Pancreas (tissue), 10 donors: ENCODE data around the gene ZNF420. TPM values are rescaled to one million over a fixed set of nuclear protein-coding genes. Genes with fewer than 3 reads are reported as not detected.
"Not testable (repeated sequence)": the region's sequence is repeated elsewhere in the genome, so short reads cannot be mapped to it uniquely, and the experiment has no call there.

Source experiments
- ATAC-seq, 4 donors: fragments of 200-7000 bp; cut with Tn5 transposase; one replicate each; pipeline versions ENCODE4 v1.8.0 to v1.9.1; 2020; ENCODE audit warnings: mild to moderate bottlenecking in 4 of 4, moderate library complexity in 4 of 4
- DNase-seq, 6 donors: peaks; one replicate each; pipeline ENCODE4 v3.0.0-alpha.2; 2020
- FAIRE-seq: peaks from 2 replicates; lab custom pipeline; 2012; peaks lifted over from hg19 to GRCh38; lab: Jason Lieb, UNC
- H3K27ac ChIP-seq, 4 donors: fragments of 200-600 bp; sonication (generic); 1 replicate in 3 of 4; 2 replicates in 1 of 4; pipeline versions ENCODE4 v1.5.0 to v1.8.0; 2020
- H3K27me3 ChIP-seq, 4 donors: fragments of 200-600 bp; one replicate each; pipeline ENCODE4 v1.8.0; 2021
- H3K36me3 ChIP-seq, 3 donors: fragments of 200-600 bp; sonication (generic) in 1 of 3; one replicate each; pipeline versions ENCODE4 v1.5.0 to v1.8.0; 2020 to 2021
- H3K4me1 ChIP-seq, 3 donors: fragments of 200-600 bp; one replicate each; pipeline ENCODE4 v1.8.0; 2021
- H3K4me3 ChIP-seq, 4 donors: fragments of 200-600 bp; sonication (generic) in 2 of 4; one replicate each; pipeline versions ENCODE4 v1.5.0 to v1.8.0; 2020 to 2021
- H3K9me3 ChIP-seq, 4 donors: fragments of 200-600 bp; one replicate each; pipeline ENCODE4 v1.8.0; 2021
- WGBS, 2 donors: extraction: QIAGEN DNeasy Blood & Tissue Kit; methylation state at CpG; one replicate each; pipeline ENCODE4 v1.1.7; 2013; 5-methylcytosine and 5-hydroxymethylcytosine counted together
- intact Hi-C, 3 donors: fragments of 100-400 bp; cut with DNase I; formaldehyde crosslinking; loops; one replicate each; pipeline versions ENCODE4 v1.11.1 to v1.14.2; 2022
- polyA plus RNA-seq, 2 donors: library from polyadenylated mRNA; stranded (reverse); fragments of 200-250 nt; gene quantifications; one replicate each; pipeline ENCODE4 v1.2.3, GENCODE V29; 2013
- total RNA-seq, 6 donors: library from RNA; stranded (reverse); fragmentation: NEBNext Ultra II Directional in 4 of 6; extraction: Animal tissue kit (Norgen Biotek cat#: 25700) in 4 of 6; gene quantifications; one replicate each; pipeline versions ENCODE4 v1.2.1 to v1.2.4, GENCODE V29; 2021 to 2023
- TF ChIP-seq, protein P1 (sequence below), 4 donors: fragments of 200-600 bp; sonication (generic) in 3 of 4; IDR thresholded peaks; one replicate each; pipeline versions ENCODE4 v1.5.0 to v1.8.0; 2021; ENCODE audit warnings: antibody characterized with exemption in 4 of 4
- donor health status: healthy with polysubstance abuse.
- donor health status: DM: no; HTN: no; CAD: no; lungs with moderate emphysema.
- donor health status: DM: no; HTN: no; CAD: no.
- donor health status: control.
- donor health status: control.
- donor health status: Bipolar disorder and iron deficiency.
- donor health status: DM: yes; HTN: yes; CAD: no.
- donor health status: DM: no; HTN: no; CAD: no.
- donor health status: DM: no; HTN: no; CAD: no.
- donor health status: DM: yes; HTN: yes; CAD: no.

The ZNF420 gene
- total and polyA plus RNA-seq, 8 donors: 2.1 to 6.9 (median 4.3) TPM

DNA sequence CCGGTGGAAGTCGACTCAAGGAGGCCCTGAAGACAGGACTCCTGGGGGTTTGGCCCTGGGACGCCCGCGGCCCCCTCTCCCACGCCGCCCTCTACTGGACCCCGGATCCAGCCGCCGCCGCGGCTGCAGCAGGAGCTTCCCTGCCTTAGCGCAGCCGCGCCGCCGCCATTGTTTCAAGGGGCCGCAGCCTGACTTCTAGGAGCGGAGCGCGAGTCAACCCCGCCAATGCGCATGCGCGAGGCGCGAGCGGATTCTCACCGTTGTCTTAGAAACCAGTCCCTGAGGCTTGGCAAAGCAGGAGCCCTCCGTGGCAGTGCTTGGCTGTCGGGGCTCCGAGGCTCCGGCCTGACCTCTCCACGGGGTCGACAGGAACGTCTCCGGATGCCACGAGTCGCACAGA lies 19.1 kb upstream of the ZNF420 start:
- Histone ChIP-seq H3K27me3 (no peaks in the 10 kb centered on the region), H3K4me1 (no peaks in the 10 kb centered on the region), H3K36me3 (no peaks in the 10 kb centered on the region), H3K27ac (no peak overlapping the region), H3K9me3 (no peaks in the 10 kb centered on the region), H3K4me3 (no peak overlapping the region)
- ATAC-seq (no peak), FAIRE-seq (no peak), DNase-seq (peak in 2 of 6 donors; percentile 28 to 44)
- TF ChIP-seq, protein P1, sequence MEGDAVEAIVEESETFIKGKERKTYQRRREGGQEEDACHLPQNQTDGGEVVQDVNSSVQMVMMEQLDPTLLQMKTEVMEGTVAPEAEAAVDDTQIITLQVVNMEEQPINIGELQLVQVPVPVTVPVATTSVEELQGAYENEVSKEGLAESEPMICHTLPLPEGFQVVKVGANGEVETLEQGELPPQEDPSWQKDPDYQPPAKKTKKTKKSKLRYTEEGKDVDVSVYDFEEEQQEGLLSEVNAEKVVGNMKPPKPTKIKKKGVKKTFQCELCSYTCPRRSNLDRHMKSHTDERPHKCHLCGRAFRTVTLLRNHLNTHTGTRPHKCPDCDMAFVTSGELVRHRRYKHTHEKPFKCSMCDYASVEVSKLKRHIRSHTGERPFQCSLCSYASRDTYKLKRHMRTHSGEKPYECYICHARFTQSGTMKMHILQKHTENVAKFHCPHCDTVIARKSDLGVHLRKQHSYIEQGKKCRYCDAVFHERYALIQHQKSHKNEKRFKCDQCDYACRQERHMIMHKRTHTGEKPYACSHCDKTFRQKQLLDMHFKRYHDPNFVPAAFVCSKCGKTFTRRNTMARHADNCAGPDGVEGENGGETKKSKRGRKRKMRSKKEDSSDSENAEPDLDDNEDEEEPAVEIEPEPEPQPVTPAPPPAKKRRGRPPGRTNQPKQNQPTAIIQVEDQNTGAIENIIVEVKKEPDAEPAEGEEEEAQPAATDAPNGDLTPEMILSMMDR (IDR thresholded peaks at IDR 0.05): no peak
- intact Hi-C loops: no loop called here
- WGBS, 2 donors: 44 to 52% methylated on average over 39 of the region's 39 CpGs

DNA sequence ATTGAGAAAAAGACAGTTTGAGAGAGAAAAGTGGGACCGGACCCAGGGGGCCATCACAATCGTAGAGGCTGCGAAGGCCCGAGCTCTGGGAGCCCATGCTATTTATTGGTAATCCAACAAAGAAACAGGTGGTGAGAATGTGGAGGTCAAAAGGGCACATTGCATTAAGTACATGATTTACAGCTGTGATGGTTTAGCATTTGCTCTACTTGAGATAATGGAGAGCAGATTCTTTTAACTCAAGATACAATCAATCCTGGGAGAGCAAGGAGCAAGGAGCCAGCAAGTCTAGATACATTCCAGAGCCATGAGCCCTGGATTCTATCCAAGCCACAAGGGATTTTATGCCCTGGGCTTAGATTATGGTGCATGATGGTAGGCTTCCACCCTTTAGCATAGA lies 13.3 kb upstream of the ZNF420 start:
- H3K36me3 ChIP-seq, H3K9me3 ChIP-seq, H3K27ac ChIP-seq, DNase-seq, FAIRE-seq, H3K4me1 ChIP-seq, H3K4me3 ChIP-seq, intact Hi-C loops, ATAC-seq, H3K27me3 ChIP-seq: not testable (repeated sequence)
- WGBS, 2 donors: 59 to 62% methylated on average over 4 of the region's 4 CpGs

DNA sequence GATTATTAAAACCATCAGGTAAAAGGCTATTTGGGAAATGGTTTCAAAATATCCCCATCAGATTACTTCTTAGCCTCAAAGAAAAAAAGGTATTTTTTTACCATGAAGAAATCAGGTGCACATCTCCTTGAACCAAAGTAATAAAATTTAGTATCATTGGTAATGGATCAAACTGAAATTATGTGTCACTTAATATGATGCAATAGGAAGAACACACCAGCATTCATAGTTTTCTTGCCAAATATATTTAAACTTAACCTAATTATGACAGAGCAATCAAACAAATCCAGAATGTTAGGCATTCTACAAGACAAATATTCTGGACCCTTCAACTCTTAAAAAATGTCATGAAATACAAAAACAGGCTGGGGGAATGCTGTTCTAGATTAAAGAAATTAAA lies 4.1 kb upstream of the ZNF420 start:
- no peaks in the 10 kb centered on the region for H3K36me3 ChIP-seq
- no peak overlapping the region for H3K4me3 ChIP-seq
- no peak for FAIRE-seq
- H3K27me3 ChIP-seq: no peaks in the 10 kb centered on the region
- H3K9me3 ChIP-seq: no peaks in the 10 kb centered on the region
- H3K4me1 ChIP-seq: peaks cover 0 to 3% (median 0%) of the 10 kb centered on the region in 3 donors
- no peak overlapping the region for H3K27ac ChIP-seq
- TF ChIP-seq, protein P1 (IDR thresholded peaks at IDR 0.05): no peak
- DNase-seq: no peak
- intact Hi-C loops: no loop called here
- no peak for ATAC-seq

DNA sequence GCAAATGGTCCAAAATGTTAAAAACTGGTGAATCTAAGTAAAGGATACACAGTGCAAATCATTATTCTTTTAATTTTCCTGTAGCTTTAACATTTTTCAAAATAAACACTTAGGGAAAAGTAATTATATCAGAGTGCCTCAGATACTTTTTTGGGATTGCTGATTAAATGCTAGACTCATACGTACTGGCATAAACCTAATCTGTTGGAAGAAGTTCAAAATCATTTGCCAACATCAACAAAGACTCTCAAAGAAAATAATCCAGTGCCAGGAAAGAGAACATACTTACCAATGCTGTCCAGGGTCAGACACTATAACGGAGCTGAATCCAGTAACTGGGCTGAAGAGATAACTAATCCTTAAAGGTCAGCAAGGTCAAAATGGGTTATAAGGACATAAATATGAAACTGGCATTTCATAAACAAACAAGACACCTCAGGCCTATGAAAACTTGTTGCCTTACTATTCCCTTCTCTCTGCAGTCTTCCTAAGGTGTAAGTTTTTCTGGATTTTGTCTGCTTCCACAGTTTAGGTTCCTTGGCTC lies 3.3 kb upstream of the ZNF420 start:
- WGBS, 2 donors: 7 to 8% methylated on average over 2 of the region's 2 CpGs
- Histone ChIP-seq H3K27ac (no peak overlapping the region), H3K9me3 (no peaks in the 10 kb centered on the region), H3K36me3 (no peaks in the 10 kb centered on the region), H3K4me3 (no peak overlapping the region), H3K4me1 (peaks cover 0 to 7% (median 5%) of the 10 kb centered on the region in 3 donors), H3K27me3 (no peaks in the 10 kb centered on the region)
- TF ChIP-seq, protein P1 (IDR thresholded peaks at IDR 0.05): no peak
- intact Hi-C loops: no loop called here
- FAIRE-seq: no peak
- DNase-seq: no peak
- ATAC-seq: no peak

DNA sequence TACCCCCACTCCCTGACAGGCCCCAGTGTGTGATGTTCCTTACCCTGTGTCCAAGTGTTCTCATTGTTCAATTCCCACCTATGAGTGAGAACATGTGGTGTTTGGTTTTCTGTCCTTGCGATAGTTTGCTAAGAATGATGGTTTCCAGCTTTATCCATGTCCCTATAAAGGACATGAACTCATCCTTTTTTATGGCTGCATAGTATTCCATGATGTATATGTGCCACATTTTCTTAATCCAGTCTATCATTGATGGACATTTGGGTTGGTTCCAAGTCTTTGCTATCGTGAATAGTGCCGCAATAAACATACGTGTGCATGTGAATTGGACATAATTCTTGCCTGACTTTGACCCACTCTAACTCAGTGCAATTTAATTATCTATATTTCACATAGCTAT lies 1.7 kb upstream of the ZNF420 start:
- H3K4me1 ChIP-seq, ATAC-seq, H3K27me3 ChIP-seq, H3K9me3 ChIP-seq, intact Hi-C loops, DNase-seq, H3K27ac ChIP-seq, H3K4me3 ChIP-seq, FAIRE-seq, H3K36me3 ChIP-seq: not testable (repeated sequence)
- WGBS, 2 donors: 89 to 93% methylated on average over 4 of the region's 4 CpGs

DNA sequence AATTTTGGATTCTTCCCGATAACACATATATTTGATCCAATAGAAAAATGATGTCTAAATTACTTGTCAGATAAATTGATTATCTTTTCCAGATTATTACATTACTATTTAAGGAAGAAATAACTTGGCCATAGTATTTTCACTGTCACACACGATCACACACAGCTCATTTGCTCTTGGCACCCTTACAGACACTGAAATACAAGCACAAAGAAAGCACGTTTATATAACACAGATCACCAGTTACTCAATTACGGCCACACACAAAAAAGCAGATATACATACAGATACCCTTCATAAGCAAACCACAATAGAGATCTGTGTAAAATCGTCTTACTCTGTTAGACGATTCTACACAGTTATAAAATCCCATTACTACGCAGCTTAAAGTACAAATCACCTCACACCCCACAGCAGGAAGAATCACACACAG lies 716 bp upstream of the ZNF420 start:
- 5 to 9% methylated on average over 7 of the region's 7 CpGs for WGBS, 2 donors
- TF ChIP-seq, protein P1 (IDR thresholded peaks at IDR 0.05): no peak
- DNase-seq (no peak), FAIRE-seq (no peak), ATAC-seq (peak in 2 of 4 donors; percentile 4 to 5)
- Histone ChIP-seq H3K36me3 (no peaks in the 10 kb centered on the region), H3K9me3 (peaks cover 0 to 3% (median 0%) of the 10 kb centered on the region in 4 donors), H3K4me1 (peaks cover 0 to 7% (median 5%) of the 10 kb centered on the region in 3 donors), H3K4me3 (peak overlapping the region; percentile 57 to 77 (median 72)), H3K27ac (peak overlapping the region; percentile 14 to 76 (median 59)), H3K27me3 (no peaks in the 10 kb centered on the region)
- intact Hi-C loops: no loop called here
